Nucleus accumbens (tissue), 56 donors: ENCODE measurements around the gene SESN1.
A peak's percentile ranks its signal among the peaks of the same experiment; 100 is the strongest.
"Not testable (repeated sequence)": the region's sequence is repeated elsewhere in the genome, so short reads cannot be mapped to it uniquely, and the experiment has no call there.

Experiments used
- DNase-seq, 56 donors: peaks; one replicate each; lab custom pipeline; 2025; lab: John Stamatoyannopoulos, UW

Gene SESN1

DNA sequence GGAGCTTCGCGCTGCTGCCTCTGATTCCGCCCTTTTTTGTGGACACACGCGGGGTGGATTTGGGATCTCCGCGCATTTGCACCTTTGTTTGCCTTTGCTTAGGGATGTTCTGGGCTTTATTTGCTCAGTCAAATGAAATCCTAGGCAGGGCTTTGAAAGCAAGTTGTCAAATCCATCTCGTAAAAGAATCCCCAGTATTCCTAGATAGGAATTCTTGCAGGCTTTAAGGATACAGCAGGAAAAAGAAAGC is 1.1 kb upstream of the SESN1 start:
- DNase-seq: no peak

DNA sequence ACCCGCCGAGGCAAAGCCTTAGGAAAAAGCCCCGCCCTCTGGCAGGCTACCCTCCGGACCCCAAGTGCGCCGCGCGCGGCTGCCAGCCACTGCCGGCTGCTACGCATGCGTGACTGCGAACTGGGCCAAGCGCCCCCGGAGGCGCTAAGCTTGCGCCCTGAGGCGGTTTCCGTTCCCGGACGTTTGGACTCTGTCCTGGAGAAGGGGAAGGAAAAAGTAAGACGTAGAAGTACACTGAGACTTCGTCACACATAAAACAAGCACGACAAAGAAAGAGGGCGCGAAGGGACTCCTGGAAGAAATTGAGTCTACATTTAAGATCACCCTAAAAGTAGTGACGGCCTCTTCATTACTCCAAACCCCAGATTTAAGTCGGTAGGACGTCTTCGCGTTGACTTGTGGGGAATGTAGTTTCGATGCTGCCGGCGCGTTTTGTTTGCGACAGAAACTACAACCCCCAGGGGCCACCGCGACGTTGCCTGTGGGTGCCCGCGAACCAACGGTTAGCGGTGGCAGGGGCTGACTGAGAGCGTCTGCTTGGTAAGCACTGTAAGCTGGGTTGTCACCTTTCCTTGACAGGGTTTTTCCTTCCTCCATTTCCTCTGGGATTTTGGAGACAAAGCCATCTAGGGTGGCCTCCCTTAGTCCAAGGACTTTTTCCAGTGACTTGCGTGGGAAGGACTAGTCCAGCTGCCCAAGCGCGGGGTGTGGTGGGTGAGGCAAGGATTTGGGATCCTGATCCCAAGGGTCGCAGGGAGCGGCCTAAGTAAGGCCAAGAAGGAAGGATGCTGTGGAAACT is 589 bp upstream of the SESN1 start, which contains the start of gene CEP57L1:
CEP57L1 (plus strand) TSS at position 472 of the 799 bp plus-strand sequence. CDS start 49,715 bp downstream, outside the sequence.
- peak; percentile 67 to 99 (median 95) for DNase-seq

DNA sequence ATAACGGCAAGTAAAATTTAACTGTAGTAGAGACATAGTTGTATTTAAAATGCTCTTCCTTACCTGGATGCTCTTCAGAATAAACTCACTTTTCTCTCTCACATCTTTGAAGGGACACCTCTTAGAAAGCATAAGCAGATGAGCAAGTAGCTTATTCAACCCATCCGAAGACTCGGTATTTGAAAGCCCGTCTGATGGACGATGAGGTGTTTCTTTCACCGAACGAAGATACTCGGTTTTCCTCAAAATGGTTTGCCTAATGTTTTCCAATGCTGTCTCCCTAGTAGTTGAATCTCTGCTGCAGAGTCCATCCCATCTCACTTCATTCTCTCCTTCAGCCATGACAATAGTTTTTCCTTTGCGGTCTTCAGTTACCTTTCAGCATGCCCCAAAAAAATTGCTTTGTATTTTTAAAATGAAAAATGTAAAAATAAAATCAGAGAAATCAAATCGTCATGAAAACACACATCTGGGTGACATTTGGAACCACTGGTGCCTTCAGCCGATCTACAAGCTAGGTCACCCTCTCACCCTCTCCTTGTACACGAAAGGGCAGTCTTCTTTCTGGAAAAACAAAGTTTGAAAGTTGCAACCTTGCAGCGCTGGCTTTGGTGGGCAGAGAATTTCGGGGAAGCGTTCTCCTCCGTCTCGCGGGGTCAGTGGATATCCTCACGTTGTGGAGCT is 772 bp downstream of the SESN1 start:
- DNase-seq: no peak

DNA sequence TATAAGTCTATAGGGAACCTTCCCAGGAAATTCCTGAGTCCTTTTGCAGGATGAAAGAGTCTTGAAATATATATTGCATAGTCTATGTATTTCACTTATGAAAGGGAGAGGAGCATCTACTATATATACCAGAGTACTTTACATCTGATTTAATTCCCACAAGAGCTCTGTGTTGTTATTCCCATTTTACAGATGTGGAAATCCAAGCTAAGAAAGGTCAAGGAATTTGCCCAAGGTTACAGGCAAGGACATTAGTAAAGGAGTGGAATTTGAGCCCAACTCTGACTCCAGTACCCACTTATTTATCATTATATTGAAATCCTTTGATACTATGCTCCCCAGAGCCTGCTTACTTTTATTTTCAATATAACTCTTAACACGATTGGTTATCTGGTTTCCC is 2.6 kb downstream of the SESN1 start:
- no peak for DNase-seq

DNA sequence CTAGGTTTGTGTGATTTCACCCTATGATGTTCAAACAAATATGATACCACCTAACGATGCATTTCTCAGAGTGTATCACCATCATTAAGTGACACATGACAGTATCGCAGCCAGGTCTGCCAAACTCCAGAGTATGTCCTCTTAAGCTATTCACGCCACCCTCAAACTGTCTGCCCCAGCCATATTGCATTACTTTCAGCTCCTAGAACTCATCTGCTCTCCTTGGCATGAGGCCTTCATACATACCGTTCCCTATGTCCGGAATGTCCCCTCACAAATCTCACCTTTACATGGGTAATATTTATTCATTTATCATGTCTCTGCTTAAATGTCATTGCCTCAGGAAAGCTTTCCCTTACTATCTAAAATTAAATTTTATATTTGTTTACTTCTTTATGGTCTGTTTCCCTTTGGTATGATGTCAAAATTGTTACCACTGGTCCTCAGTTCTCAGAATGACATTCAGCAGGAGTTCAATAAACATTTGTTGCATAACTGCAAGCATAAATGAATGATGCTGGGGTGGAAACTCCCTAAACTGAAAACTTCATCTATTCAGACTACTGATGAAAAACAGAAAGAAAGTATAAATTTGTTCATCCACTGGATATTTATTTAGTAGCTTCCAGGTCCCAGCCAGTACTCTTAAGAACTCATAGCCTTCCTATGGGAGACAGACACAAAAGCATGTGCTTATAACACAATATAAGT is 3.2 kb downstream of the SESN1 start:
- DNase-seq: no peak

DNA sequence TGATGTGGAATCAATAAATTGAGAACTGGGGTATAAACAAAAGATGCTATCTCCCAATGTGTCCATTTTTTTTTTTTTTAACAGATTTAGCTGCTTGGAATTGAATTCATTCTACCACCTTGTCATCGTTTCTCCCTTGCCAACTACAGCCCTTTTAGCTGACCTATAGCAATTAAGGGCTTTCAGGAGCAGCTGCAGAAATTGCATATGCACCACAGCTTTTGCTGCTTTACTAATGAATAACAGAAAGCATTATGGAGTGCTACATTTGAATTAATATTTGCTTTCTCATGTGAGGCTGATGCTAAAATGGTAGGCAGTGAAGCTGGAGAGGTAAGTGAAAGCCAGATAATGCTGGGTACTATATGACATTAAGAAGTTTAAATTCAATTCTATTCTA is 5.7 kb downstream of the SESN1 start:
- DNase-seq: no peak

DNA sequence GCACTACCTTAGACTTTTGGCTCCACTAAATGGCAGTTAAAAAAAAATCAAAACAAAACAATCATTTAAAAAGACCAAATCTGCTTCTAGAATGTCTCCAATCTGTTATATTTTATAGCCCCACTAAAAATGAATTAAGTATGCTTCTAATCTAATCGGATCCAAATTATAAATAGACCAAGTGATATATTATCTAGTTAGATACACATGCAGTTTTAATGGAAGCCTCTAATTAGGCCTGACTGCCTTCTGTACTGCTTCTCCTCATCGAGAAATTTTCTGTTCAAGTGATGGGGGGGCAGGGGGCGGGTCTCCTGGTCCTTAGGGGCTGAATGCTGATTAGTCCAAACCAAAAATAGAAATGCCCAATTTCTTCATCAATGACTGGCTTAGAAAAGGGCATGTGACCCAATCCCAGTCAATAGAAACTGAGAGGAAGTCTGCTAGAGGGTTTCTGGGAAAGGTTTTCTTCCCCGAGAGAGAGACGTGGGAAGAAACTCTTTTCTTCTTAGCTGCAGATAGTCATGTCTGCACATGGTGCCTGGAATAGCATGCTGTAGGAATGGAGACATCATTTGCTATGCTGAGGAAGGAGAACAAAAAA is 6.9 kb downstream of the SESN1 start:
- peak in 4 of 56 donors; percentile 12 to 30 (median 20) for DNase-seq

DNA sequence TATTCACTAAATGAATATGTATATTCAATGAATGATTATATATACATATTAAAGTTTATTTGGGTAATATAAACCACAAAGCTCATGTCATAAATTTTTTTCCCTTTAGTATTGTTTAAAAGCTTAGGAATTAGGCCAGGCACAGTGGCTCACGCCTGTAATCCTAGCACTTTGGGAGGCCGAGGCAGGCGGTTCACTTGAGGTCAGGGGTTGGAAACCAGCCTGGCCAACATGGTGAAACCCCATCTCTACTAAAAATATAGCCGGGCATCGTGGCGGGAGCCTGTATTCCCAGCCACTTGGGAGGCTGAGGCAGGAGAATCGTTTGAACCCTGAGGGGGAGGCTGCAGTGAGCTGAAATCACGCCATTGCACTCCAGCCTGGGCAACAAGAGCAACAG is 10.5 kb downstream of the SESN1 start:
- not testable (repeated sequence) for DNase-seq

DNA sequence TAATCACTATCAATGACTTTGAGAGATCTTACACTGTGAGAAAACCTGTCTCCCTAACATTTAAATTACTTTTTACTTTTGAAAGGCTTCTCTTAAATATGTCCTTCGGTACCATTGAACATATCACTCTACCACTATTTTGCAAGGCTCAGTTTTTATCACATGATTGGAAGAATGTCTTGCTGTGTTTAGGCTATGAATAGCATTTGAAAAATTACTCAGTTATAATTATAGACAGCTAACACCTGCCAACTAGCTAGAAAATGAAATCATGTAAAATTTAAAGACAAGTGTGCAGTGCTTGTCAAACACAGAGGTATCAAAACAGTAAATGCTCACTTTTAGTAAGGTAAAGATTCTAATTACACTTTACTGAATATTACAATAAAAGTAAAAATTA is 11.0 kb downstream of the SESN1 start:
- no peak for DNase-seq

DNA sequence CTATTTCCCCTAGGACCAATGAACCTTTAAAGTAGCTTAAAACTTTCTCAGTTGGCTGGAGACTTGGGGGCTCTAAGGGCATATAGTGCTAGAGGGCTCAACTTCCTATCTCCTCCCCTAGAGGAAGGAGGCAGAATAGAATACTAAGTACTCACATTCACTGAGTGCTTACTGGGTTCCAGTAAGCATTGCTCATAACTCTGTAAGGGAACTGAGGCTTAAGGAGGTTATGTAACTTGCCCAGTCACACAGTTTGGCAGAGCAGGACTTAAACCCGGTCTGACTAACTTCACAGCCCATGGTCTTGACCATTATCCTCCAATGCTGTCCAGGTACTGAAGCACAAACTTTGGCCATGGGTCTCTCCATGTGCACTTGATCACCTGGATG is 12.5 kb downstream of the SESN1 start:
- no peak for DNase-seq

DNA sequence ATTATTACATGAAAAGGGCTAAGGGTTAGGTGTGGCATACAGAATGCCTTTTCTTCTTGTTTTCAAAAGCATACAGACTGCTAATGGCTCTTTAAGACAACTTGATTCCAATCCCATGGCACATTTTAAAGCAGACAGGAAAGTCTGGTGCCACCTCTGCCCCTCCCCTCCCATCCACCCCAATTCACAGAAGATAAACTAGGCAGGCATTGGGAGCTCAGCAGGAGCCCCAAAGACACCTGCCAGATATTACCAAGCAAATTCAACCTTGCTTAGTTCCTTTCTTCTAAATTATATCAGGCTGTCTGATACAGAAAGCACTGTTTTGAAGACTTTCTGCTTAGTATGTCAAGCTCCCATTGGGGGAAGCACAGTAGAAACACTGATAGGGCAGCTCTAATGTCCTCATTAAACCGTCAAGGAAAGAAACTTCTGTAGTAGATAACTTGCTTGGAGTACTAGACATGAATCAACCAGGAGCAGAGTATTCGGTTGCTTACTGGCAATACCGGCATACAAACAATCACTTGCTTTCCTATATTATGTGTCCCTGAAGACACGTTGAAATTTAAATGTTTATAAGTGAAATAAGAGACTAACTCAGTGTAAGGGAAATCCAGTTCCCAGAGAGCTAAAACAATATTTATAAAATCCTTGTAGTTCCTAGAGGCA is 13.0 kb downstream of the SESN1 start:
- no peak for DNase-seq

DNA sequence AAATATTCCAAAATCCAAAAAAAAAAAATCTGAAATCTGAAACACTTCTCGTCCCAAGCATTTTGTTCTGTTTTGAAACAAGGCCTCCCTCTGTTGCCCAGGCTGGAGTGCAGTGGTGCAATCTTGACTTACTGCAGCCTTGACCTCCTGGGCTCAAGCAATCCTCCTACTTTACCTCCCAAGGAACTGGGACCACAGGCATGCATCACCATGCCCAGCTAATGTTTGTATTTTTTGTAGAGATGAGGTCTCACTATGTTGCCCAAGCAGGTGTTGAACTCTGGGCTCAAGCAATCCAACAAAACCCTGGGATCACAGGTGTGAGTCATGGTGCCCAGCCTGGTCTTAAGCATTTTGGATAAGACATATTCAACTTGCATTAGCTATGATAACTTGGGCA is 13.6 kb downstream of the SESN1 start:
- no peak for DNase-seq

DNA sequence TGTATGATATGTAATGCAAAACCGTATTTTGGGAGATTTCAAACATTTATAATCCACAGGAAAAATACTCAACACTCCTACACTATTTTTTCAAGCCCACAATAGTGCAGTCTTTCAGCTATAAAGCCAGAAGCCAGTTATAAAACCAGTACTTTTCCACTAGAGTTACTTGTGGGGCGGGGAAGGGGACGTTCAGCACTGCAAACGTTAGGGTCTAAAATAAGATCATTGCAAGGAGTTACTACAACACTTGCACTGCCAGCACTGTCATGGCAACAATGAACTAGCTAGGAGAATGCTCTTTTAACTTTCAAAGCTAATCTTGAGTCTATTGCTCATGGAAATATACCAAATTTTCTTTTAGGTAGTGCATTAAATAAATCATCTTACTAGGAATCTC is 14.7 kb downstream of the SESN1 start:
- DNase-seq: peak in 30 of 56 donors; percentile 2 to 81 (median 22)

DNA sequence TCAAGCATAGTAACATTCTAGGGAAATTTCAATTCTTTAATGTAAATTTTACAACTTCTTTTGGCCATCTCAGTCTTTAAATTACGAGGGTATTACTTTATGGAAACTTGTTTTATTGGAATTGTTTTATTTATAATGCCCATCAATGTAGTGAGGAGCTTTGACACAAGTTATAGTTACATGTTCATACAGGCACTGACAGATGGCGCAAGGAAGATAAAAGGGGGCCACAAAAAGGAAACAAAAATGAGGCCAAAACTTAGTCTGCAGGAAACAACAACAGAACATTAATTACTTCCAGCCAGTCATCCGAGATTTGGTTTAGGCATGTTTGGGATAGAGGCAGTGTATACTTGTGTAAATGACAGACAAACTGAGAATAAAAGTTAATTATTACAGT is 18.3 kb downstream of the SESN1 start:
- no peak for DNase-seq

DNA sequence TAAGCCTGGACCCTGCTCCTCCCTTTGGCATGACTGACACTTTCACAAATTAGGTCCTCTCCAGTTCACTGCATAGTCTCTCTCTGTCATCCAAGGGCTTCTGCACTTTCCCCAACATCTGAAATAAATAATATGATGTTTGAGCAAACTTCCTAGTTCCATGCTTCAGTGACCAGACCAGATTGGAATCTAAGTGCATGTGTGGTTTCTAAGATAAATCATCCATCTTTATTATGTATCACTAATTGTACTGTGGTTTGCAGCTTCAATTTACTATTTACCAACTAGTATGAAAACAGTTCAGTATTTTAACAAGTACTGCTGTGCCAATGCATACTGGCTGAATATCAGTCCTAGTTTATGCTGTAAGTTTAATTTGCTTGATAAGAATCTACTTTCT is 18.7 kb downstream of the SESN1 start:
- no peak for DNase-seq

DNA sequence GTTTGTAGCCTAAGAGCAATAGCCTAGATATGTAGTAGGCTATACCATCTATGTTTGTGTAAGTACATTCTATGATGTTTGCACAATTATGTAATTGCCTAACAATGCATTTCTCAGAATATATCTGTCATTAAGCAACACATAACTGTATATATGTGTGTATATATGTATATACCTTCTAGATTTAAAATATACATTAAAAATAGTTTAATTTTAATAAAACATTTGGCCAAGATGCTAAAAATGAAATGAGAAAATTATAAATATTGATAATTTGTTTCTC is 20.6 kb downstream of the SESN1 start:
- DNase-seq: no peak

DNA sequence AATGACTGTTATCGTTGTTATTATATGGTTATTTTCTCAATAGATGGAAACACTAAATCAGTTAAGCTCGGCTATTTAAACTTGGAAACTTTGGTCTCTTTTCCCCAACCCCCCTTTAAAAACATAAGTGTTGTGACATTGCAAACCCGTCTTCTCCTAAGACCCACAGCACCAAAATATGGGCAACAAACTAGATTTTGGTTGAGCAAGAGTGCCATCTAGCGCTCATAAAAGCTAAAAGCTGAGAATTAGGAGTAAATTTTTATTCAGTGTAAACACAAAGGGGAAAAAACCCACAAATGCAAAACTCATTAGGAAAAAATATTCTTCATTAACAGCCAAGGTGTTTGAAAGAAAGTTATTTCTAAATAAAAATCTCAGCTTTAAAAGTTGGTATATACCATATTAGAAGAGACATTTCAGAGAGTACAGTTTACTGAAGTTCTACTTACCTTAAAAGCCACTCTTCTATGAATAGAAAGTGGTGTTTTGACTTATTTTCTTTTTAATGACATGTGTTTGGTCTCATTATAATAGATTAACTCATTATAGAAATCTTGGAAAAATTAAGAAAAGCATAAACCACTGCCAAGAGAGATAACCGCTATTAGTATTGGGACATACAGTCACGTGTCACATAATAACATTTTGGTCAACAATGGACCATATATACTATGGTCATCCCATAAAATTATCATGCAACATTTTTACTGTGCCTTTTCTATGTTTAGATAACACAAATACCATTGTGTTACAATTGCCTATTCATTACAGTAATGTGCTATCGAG is 21.1 kb downstream of the SESN1 start:
- peak in 12 of 56 donors; percentile 4 to 37 (median 13) for DNase-seq

DNA sequence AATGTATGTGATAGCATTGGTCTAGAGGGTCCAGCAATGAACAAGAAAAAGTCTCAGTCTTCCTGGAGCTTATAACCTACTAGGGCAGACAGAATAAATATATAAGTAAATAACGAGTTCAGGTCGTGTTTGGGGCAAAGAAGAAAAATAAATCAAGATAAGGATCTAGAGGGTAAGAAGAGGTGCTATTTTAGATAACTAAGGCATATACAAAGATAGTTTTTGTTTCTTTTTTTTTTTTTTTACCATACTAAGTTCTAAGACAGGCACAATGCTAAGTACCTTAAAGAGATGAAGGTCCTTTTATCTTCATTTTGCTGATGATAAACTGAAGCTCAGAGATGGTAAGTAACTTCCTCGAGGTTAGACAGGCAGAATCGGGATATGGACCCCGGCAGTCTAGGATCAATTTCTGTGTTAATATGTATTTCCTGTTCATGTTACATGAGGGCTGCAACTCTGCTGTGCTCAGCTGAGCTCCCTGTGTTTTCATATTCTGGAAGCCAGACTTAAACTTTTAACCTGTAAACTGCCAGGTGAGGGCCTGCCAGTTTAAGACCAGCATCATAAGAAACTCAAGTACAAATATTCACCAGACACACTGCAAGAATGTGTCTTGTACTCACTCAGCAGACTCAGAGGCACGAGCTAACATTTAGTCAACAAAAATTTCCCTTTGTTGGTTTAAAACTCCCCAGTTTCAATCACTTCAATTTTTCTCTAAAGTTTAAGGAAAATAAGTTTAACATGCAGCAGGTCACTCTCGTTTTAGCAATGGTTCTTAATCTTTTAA is 23.3 kb downstream of the SESN1 start:
- no peak for DNase-seq

DNA sequence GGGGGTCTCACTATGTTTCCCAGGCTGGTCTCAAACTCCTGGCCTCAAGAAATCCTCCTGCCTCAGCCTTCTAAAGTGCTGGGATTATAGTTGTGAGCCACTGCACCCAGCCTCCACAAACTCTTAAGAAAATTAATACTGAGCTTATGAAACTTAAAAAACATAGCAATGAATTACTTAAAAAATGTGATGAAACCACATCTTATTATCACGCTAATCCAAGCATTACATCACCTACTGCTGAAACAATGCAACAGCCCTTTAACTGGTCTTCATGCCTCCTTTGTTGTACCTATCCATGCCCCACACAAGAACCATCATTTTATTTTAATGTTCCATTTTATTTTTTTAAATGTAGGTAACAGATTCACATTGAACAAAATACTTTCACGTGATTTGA is 24.9 kb downstream of the SESN1 start:
- DNase-seq: no peak
